Measurements from ENCODE around the gene ZNF83.

DNA sequence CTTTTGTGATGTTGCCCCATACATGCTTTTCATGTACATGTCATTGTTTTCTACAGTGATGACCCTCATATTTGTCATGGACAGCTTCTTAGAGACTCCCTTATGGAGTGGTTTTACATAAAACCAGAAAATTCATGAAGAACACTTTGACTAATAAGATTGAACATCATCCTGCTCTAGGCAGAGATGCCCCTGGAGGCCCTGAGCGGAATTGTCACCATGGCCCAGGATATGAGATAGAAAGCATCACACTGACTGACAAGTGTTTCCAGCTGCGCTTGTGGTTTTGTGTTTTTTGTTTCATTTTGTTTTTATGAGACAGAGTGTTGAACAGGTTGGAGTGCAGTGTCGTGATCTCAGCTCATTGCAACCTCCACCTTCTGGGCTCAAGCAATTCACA, 45.9 kb downstream of the ZNF83 start:
- no peak for TF ChIP-seq CTCF (IDR thresholded peaks at IDR 0.05 in 4 of 5, conservative IDR thresholded peaks at IDR 0.05 in 1 of 5)
- TF ChIP-seq POLR2A (IDR thresholded peaks at IDR 0.05), result no peak

Measured in gastrocnemius medialis (tissue), 4 donors.